K562 (cell line): ENCODE data around the gene VDAC1. TPM values are rescaled to one million over a fixed set of nuclear protein-coding genes. Genes with fewer than 3 reads are reported as not detected.

ENCODE experiments used
- ATAC-seq: fragments of 200-7000 bp; cut with Tn5 transposase; 3 replicates; pipeline ENCODE4 v1.9.1; 2020; ENCODE audit warnings: moderate library complexity
- BruUV-seq: library from RNA; stranded (reverse); fragments of 400-500 nt; replicated peaks from 2 replicates; lab custom pipeline; 2021; lab: Mats Ljungman, UMichigan
- CTCF ChIA-PET: fragments of 300-600 bp; formaldehyde crosslinking; extraction: SDS; loops from one replicate; lab custom pipeline; 2021; ENCODE audit warnings: low intra/inter-chr PET ratio; lab: Yijun Ruan, JAX
- POLR2A ChIA-PET: fragments of 300-600, 350-650 bp; sonication (Branson Sonifier 250); formaldehyde crosslinking; extraction: SDS; loops from one replicate; lab custom pipeline; 2021; ENCODE audit warnings: antibody characterized with exemption, inconsistent platforms; lab: Yijun Ruan, JAX
- DNase-seq, 4 experiments: peaks; one replicate each; pipeline versions ENCODE4 v3.0.0 to v3.0.0-alpha.2; 2011 to 2018; ENCODE audit warnings: low spot score in 3 of 4, mixed read lengths in 3 of 4; ENCODE audit errors: extremely low read depth in 1 of 4
- FAIRE-seq: peaks from 2 replicates; lab custom pipeline; 2011; peaks lifted over from hg19 to GRCh38; lab: Jason Lieb, UNC
- H2AFZ ChIP-seq: 2 replicates; pipeline ENCODE4 v1.6.0; 2011; ENCODE audit warnings: low read depth, low read length, control low read depth, inconsistent platforms
- H3K27ac ChIP-seq: fragments of 200-600 bp; 3 replicates; pipeline ENCODE4 v1.8.0; 2011; ENCODE audit warnings: low read depth, mild to moderate bottlenecking, control low read depth, inconsistent platforms, low read length, moderate library complexity, mixed read lengths; ENCODE audit errors: extremely low read depth
- H3K27me3 ChIP-seq, 2 experiments: fragments of 300-600 bp in 1 of 2; 2 replicates in 1 of 2; 3 replicates in 1 of 2; pipeline versions ENCODE4 v1.6.0 to v1.8.0; 2011; ENCODE audit warnings: inconsistent platforms in 2 of 2, low read length in 2 of 2, mild to moderate bottlenecking in 1 of 2, mixed read lengths in 1 of 2, moderate library complexity in 1 of 2; ENCODE audit not compliant: control insufficient read depth in 2 of 2, insufficient read depth in 2 of 2
- H3K36me3 ChIP-seq: fragments of 300-600 bp; 3 replicates; pipeline ENCODE4 v1.8.0; 2011; ENCODE audit warnings: mild to moderate bottlenecking, low read length, inconsistent platforms; ENCODE audit not compliant: control insufficient read depth, insufficient read depth
- H3K4me1 ChIP-seq, 2 experiments: fragments of 200-600 bp in 1 of 2; replicated peaks in 1 of 2; 2 replicates in 1 of 2; 3 replicates in 1 of 2; pipeline versions ENCODE4 v1.5.1 to v1.8.0; 2011; ENCODE audit warnings: inconsistent platforms in 2 of 2, low read length in 2 of 2, mild to moderate bottlenecking in 1 of 2, mixed read lengths in 1 of 2, moderate library complexity in 1 of 2; ENCODE audit not compliant: control insufficient read depth in 2 of 2, insufficient read depth in 2 of 2
- H3K4me2 ChIP-seq: 2 replicates; pipeline ENCODE4 v1.6.1; 2011; ENCODE audit warnings: low read length, control low read depth, inconsistent platforms, mixed read lengths; ENCODE audit not compliant: insufficient read depth
- H3K4me3 ChIP-seq: fragments of 200-600 bp; sonication (generic), shearing (Covaris generic); 2 replicates; pipeline ENCODE4 v1.5.1; 2016; ENCODE audit warnings: control low read depth, inconsistent platforms
- H3K79me2 ChIP-seq: fragments of 200-600 bp; 3 replicates; pipeline ENCODE4 v1.8.0; 2011; ENCODE audit warnings: low read length, inconsistent platforms; ENCODE audit not compliant: control insufficient read depth, insufficient read depth
- H3K9ac ChIP-seq, 2 experiments: 2 replicates each; pipeline versions ENCODE4 v1.6.0 to v1.6.1; 2011; ENCODE audit warnings: low read depth in 2 of 2, low read length in 2 of 2, control low read depth in 1 of 2, inconsistent platforms in 1 of 2, mild to moderate bottlenecking in 1 of 2, mixed read lengths in 1 of 2; ENCODE audit not compliant: insufficient read depth in 1 of 2
- H3K9me1 ChIP-seq: one replicate; pipeline ENCODE4 v1.6.0; 2011; ENCODE audit warnings: inconsistent platforms, mild to moderate bottlenecking, low read length, moderate library complexity; ENCODE audit not compliant: control insufficient read depth, insufficient read depth
- H3K9me3 ChIP-seq: replicated peaks from 2 replicates; pipeline ENCODE4 v1.5.1; 2011; ENCODE audit warnings: low read depth, low read length, inconsistent platforms; ENCODE audit not compliant: control insufficient read depth, insufficient read depth
- H4K20me1 ChIP-seq: replicated peaks from 2 replicates; pipeline ENCODE4 v1.6.1; 2011; ENCODE audit warnings: low read length, inconsistent platforms, mixed read lengths; ENCODE audit not compliant: control insufficient read depth, insufficient read depth
- CXXC5 ChIP-seq: fragments of 250-450 bp; sonication (Bioruptor Pico); IDR thresholded peaks from 2 replicates; pipeline ENCODE4 v1.8.0; 2022; ENCODE audit warnings: inconsistent platforms, mild to moderate bottlenecking, moderate library complexity
- DPF2 ChIP-seq: fragments of 450-650 bp; IDR thresholded peaks from 2 replicates; pipeline ENCODE4 v1.6.1; 2016
- FOXO4 ChIP-seq: fragments of 450-650 bp; formaldehyde crosslinking; IDR thresholded peaks from 2 replicates; pipeline ENCODE4 v1.4.0; 2020; ENCODE audit warnings: mild to moderate bottlenecking, moderate library complexity
- L3MBTL2 ChIP-seq: fragments of 450-650 bp; IDR thresholded peaks from 2 replicates; pipeline ENCODE4 v1.6.1; 2016; ENCODE audit warnings: mild to moderate bottlenecking, moderate library complexity
- MLX ChIP-seq, 2 experiments: fragments of 450-650 bp in 1 of 2; sonication (generic) in 1 of 2; formaldehyde crosslinking; conservative IDR thresholded peaks; 2 replicates each; pipeline versions ENCODE4 v1.4.0 to v1.8.1; 2020 to 2022; ENCODE audit warnings: mild to moderate bottlenecking in 1 of 2, missing genetic modification reagents in 1 of 2
- SLC30A9 ChIP-seq: fragments of 250-450 bp; sonication (Bioruptor Pico); IDR thresholded peaks from 2 replicates; pipeline ENCODE4 v1.8.0; 2022; ENCODE audit warnings: mild to moderate bottlenecking, moderate library complexity
- ZC3H8 ChIP-seq: fragments of 450-650 bp; IDR thresholded peaks from 2 replicates; pipeline ENCODE4 v1.6.1; 2017
- ZEB2 ChIP-seq: fragments of 450-650 bp; IDR thresholded peaks from 2 replicates; pipeline ENCODE4 v1.6.1; 2016
- ZNF311 ChIP-seq: fragments of 250-450 bp; sonication (Bioruptor Pico); IDR thresholded peaks from 2 replicates; pipeline ENCODE4 v1.4.0; 2020; ENCODE audit warnings: mild to moderate bottlenecking, moderate library complexity
- ZNF551 ChIP-seq: fragments of 250-450 bp; sonication (Bioruptor Pico); IDR thresholded peaks from 2 replicates; pipeline ENCODE4 v1.5.0; 2021; ENCODE audit warnings: mild to moderate bottlenecking, moderate library complexity
- WGBS: fragments of 100-300 bp; shearing (Covaris generic); methylation state at CpG from one replicate; pipeline ENCODE4 v1.1.6; 2016; ENCODE audit warnings: low coverage, mixed read lengths; ENCODE audit not compliant: insufficient coverage; ENCODE audit errors: missing lambda C conversion rate; 5-methylcytosine and 5-hydroxymethylcytosine counted together
- in situ Hi-C: fragments of 300-500 bp; cut with MboI; formaldehyde crosslinking; loops from 4 replicates; pipeline ENCODE4 v1.15.0; 2018; ENCODE audit warnings: inconsistent platforms, mixed read lengths
- intact Hi-C: fragments of 100-400 bp; cut with micrococcal nuclease; formaldehyde crosslinking; loops from 2 replicates; pipeline ENCODE4 v1.14.2; 2022
- polyA plus RNA-seq, 8 experiments: library from polyadenylated mRNA; depleted of rRNA in 4 of 8; stranded (reverse) in 5 of 8; unstranded in 3 of 8; fragments of >200 nt; fragmentation: Nextera tagmentation in 2 of 8; fragmentation: Illumina TruSeq in 1 of 8; extraction: Ambion mirVana in 2 of 8; extraction: Trizol in 1 of 8; gene quantifications; 2 replicates each; pipeline versions ENCODE4 v1.2.1 to v1.2.3, GENCODE V29; 2011 to 2014; ENCODE audit warnings: inconsistent platforms in 1 of 8, missing spikeins in 1 of 8
- total RNA-seq, 7 experiments: library from RNA; depleted of rRNA in 6 of 7; stranded (reverse); fragments of >200 nt in 6 of 7; fragmentation: Illumina TruSeq in 2 of 7; extraction: Trizol in 2 of 7; gene quantifications; 2 replicates each; pipeline versions ENCODE4 v1.2.1 to v1.2.3, GENCODE V29; 2011 to 2021; ENCODE audit warnings: low replicate concordance in 1 of 7
- TF ChIP-seq, protein P1 (sequence below): fragments of 200-600 bp; sonication (generic); IDR thresholded peaks from one replicate; pipeline ENCODE4 v1.6.1; 2012; ENCODE audit warnings: mild to moderate bottlenecking, low read depth, low read length, inconsistent platforms

Gene VDAC1
- total and polyA plus RNA-seq, 9 of the 15 experiments (the other 6 are each of a cell fraction or from before 2014, with no cell fraction given), result 168 to 366 (median 293) TPM

- Histone ChIP-seq H3K36me3 (no peaks in the 10 kb centered on the region), H2AFZ (no peak overlapping the region), H3K4me1 (no peaks in the 10 kb centered on the region), H3K27ac (no peak overlapping the region), H3K4me2 (no peak overlapping the region), H3K9me3 (0 out of 2 replicates have a peak, but pooled peaks cover 2% of the 10 kb centered on the region), H3K9me1 (no peaks in the 10 kb centered on the region), H3K79me2 (no peaks in the 10 kb centered on the region), H4K20me1 (no peaks in the 10 kb centered on the region), H3K4me3 (no peak overlapping the region), H3K27me3 (peaks cover 7 to 29% of the 10 kb centered on the region in 2 experiments; a peak in 3 of 5 replicates), H3K9ac (no peak overlapping the region)
- in situ Hi-C loops, result loop anchor here (25.0 kb wide), 1 partner anchor 560 kb away; no protein-coding TSS in a partner anchor
- WGBS, result 8% methylated on average over 5 of the region's 5 CpGs
- BruUV-seq, result no TSS peak
- POLR2A ChIA-PET, result interaction anchor here (1.1 kb wide), 1 partner anchor 19 kb away, joined by 4 read pairs; no protein-coding TSS in a partner anchor
- no peak for FAIRE-seq
- intact Hi-C loops, result no loop called here
- no peak for ATAC-seq
- no peak for DNase-seq
- CTCF ChIA-PET, result no interaction called here
- TF ChIP-seq CXXC5 (CRISPR knock-in tag) (no peak), ZNF311 (CRISPR knock-in tag) (no peak), ZNF551 (CRISPR knock-in tag) (no peak), L3MBTL2 (no peak), FOXO4 (CRISPR knock-in tag) (no peak), MLX (CRISPR knock-in tag; conservative IDR thresholded peaks at IDR 0.05) (no peak), DPF2 (no peak), ZEB2 (no peak), ZC3H8 (no peak), SLC30A9 (no peak)
- TF ChIP-seq, protein P1, sequence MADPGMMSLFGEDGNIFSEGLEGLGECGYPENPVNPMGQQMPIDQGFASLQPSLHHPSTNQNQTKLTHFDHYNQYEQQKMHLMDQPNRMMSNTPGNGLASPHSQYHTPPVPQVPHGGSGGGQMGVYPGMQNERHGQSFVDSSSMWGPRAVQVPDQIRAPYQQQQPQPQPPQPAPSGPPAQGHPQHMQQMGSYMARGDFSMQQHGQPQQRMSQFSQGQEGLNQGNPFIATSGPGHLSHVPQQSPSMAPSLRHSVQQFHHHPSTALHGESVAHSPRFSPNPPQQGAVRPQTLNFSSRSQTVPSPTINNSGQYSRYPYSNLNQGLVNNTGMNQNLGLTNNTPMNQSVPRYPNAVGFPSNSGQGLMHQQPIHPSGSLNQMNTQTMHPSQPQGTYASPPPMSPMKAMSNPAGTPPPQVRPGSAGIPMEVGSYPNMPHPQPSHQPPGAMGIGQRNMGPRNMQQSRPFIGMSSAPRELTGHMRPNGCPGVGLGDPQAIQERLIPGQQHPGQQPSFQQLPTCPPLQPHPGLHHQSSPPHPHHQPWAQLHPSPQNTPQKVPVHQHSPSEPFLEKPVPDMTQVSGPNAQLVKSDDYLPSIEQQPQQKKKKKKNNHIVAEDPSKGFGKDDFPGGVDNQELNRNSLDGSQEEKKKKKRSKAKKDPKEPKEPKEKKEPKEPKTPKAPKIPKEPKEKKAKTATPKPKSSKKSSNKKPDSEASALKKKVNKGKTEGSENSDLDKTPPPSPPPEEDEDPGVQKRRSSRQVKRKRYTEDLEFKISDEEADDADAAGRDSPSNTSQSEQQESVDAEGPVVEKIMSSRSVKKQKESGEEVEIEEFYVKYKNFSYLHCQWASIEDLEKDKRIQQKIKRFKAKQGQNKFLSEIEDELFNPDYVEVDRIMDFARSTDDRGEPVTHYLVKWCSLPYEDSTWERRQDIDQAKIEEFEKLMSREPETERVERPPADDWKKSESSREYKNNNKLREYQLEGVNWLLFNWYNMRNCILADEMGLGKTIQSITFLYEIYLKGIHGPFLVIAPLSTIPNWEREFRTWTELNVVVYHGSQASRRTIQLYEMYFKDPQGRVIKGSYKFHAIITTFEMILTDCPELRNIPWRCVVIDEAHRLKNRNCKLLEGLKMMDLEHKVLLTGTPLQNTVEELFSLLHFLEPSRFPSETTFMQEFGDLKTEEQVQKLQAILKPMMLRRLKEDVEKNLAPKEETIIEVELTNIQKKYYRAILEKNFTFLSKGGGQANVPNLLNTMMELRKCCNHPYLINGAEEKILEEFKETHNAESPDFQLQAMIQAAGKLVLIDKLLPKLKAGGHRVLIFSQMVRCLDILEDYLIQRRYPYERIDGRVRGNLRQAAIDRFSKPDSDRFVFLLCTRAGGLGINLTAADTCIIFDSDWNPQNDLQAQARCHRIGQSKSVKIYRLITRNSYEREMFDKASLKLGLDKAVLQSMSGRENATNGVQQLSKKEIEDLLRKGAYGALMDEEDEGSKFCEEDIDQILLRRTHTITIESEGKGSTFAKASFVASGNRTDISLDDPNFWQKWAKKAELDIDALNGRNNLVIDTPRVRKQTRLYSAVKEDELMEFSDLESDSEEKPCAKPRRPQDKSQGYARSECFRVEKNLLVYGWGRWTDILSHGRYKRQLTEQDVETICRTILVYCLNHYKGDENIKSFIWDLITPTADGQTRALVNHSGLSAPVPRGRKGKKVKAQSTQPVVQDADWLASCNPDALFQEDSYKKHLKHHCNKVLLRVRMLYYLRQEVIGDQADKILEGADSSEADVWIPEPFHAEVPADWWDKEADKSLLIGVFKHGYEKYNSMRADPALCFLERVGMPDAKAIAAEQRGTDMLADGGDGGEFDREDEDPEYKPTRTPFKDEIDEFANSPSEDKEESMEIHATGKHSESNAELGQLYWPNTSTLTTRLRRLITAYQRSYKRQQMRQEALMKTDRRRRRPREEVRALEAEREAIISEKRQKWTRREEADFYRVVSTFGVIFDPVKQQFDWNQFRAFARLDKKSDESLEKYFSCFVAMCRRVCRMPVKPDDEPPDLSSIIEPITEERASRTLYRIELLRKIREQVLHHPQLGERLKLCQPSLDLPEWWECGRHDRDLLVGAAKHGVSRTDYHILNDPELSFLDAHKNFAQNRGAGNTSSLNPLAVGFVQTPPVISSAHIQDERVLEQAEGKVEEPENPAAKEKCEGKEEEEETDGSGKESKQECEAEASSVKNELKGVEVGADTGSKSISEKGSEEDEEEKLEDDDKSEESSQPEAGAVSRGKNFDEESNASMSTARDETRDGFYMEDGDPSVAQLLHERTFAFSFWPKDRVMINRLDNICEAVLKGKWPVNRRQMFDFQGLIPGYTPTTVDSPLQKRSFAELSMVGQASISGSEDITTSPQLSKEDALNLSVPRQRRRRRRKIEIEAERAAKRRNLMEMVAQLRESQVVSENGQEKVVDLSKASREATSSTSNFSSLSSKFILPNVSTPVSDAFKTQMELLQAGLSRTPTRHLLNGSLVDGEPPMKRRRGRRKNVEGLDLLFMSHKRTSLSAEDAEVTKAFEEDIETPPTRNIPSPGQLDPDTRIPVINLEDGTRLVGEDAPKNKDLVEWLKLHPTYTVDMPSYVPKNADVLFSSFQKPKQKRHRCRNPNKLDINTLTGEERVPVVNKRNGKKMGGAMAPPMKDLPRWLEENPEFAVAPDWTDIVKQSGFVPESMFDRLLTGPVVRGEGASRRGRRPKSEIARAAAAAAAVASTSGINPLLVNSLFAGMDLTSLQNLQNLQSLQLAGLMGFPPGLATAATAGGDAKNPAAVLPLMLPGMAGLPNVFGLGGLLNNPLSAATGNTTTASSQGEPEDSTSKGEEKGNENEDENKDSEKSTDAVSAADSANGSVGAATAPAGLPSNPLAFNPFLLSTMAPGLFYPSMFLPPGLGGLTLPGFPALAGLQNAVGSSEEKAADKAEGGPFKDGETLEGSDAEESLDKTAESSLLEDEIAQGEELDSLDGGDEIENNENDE, result no peak
Measured at GRCh38 chr5:134027288-134027615, 22.5 kb upstream of the VDAC1 start.
